SU-DHL-6 (cell line): Measurements from ENCODE around the gene KLF13.
A peak's percentile ranks its signal among the peaks of the same experiment; 100 is the strongest.

Source experiments
- H2AFZ ChIP-seq: fragments of 200-600 bp; sonication (generic); 2 replicates; pipeline ENCODE4 v1.6.1; 2014; ENCODE audit warnings: low read depth, mild to moderate bottlenecking, moderate library complexity, mixed read lengths, antibody characterized with exemption, low read length; ENCODE audit not compliant: severe bottlenecking
- H3F3A ChIP-seq: fragments of 200-600 bp; shearing (Covaris generic); 2 replicates; pipeline ENCODE4 v1.6.0; 2016; ENCODE audit warnings: antibody characterized with exemption, mild to moderate bottlenecking; ENCODE audit not compliant: insufficient read depth
- H3K27ac ChIP-seq: fragments of 200-600 bp; sonication (generic); 2 replicates; pipeline ENCODE4 v1.5.1; 2016; ENCODE audit warnings: low read depth, mild to moderate bottlenecking, low read length, moderate library complexity, mixed read lengths
- H3K27me3 ChIP-seq: fragments of 200-600 bp; sonication (generic), shearing (Covaris generic); 2 replicates; pipeline ENCODE4 v1.6.0; 2014; ENCODE audit warnings: mild to moderate bottlenecking, low read length
- H3K36me3 ChIP-seq: fragments of 200-600 bp; sonication (generic); 2 replicates; pipeline ENCODE4 v1.6.1; 2014; ENCODE audit warnings: mild to moderate bottlenecking, low read length, mixed read lengths
- H3K4me2 ChIP-seq: fragments of 300-600, 200-600 bp; shearing (Covaris generic), sonication (generic); 2 replicates; pipeline ENCODE4 v1.6.0; 2014; ENCODE audit warnings: low read length, low read depth, mild to moderate bottlenecking; ENCODE audit not compliant: poor library complexity, severe bottlenecking
- H3K4me3 ChIP-seq: fragments of 200-600 bp; sonication (generic); 2 replicates; pipeline ENCODE4 v1.5.1; 2014; ENCODE audit warnings: antibody characterized with exemption, low read length, mild to moderate bottlenecking, mixed read lengths; ENCODE audit not compliant: insufficient read depth, poor library complexity, severe bottlenecking
- H3K79me2 ChIP-seq: fragments of 200-600 bp; sonication (generic); 2 replicates; pipeline ENCODE4 v1.6.1; 2014; ENCODE audit warnings: mild to moderate bottlenecking, low read length, moderate library complexity; ENCODE audit not compliant: insufficient read depth
- H3K9ac ChIP-seq: fragments of 200-600 bp; sonication (generic); 2 replicates; pipeline ENCODE4 v1.7.0; 2014; ENCODE audit warnings: mild to moderate bottlenecking, low read length
- H3K9me2 ChIP-seq: fragments of 200-600 bp; sonication (generic); replicated peaks from 2 replicates; pipeline ENCODE4 v1.6.1; 2014; ENCODE audit warnings: low read length; ENCODE audit not compliant: insufficient read depth
- H3K9me3 ChIP-seq: fragments of 200-600 bp; sonication (generic); 2 replicates; pipeline ENCODE4 v1.6.1; 2014; ENCODE audit warnings: low read length, mixed read lengths; ENCODE audit not compliant: insufficient read depth
- H4K20me1 ChIP-seq: fragments of 200-600 bp; sonication (generic); 2 replicates; pipeline ENCODE4 v1.6.1; 2014; ENCODE audit warnings: low read depth, mild to moderate bottlenecking, antibody characterized with exemption, low read length, moderate library complexity, mixed read lengths
- CTCF ChIP-seq: fragments of 200-600 bp; sonication (generic); IDR thresholded peaks from one replicate; pipeline ENCODE4 v1.5.1; 2017; ENCODE audit warnings: antibody characterized with exemption, mild to moderate bottlenecking, low read length, moderate library complexity; ENCODE audit not compliant: insufficient read depth, poor library complexity, severe bottlenecking
- EZH2phosphoT487 ChIP-seq: fragments of 200-600 bp; sonication (generic), shearing (Covaris generic); conservative IDR thresholded peaks from 2 replicates; pipeline ENCODE4 v1.6.1; 2018; ENCODE audit warnings: mild to moderate bottlenecking, antibody characterized with exemption, low read length, moderate library complexity, mixed read lengths

KLF13 gene

GRCh38 chr15:31359702-31360111 is 33.1 kb downstream of the KLF13 start:
- H3K4me3 ChIP-seq, result no peak overlapping the region
- no peaks in the 10 kb centered on the region for H3K9me2 ChIP-seq
- H3K9me3 ChIP-seq, result no peaks in the 10 kb centered on the region
- peaks cover 40% of the 10 kb centered on the region for H3K79me2 ChIP-seq
- no peak overlapping the region for H3K27ac ChIP-seq
- H3K9ac ChIP-seq, result no peak overlapping the region
- no peak overlapping the region for H2AFZ ChIP-seq
- no peaks in the 10 kb centered on the region for H4K20me1 ChIP-seq
- H3K36me3 ChIP-seq, result no peaks in the 10 kb centered on the region
- no peak overlapping the region for H3K4me2 ChIP-seq
- peaks cover 10% of the 10 kb centered on the region; the same call in 1 of the 2 replicates for H3F3A ChIP-seq
- no peaks in the 10 kb centered on the region for H3K27me3 ChIP-seq
- no peak for TF ChIP-seq EZH2phosphoT487
- no peak for TF ChIP-seq CTCF

GRCh38 chr15:31360158-31360561 is 33.5 kb downstream of the KLF13 start:
- peak overlapping the region; percentile 53 for H3K4me2 ChIP-seq
- TF ChIP-seq EZH2phosphoT487 (no peak), CTCF (no peak)
- no peak overlapping the region for H3K4me3 ChIP-seq
- H3K9me2 ChIP-seq, result no peaks in the 10 kb centered on the region
- no peaks in the 10 kb centered on the region for H3K36me3 ChIP-seq
- H3K79me2 ChIP-seq, result peaks cover 42% of the 10 kb centered on the region
- no peak overlapping the region for H3K9ac ChIP-seq
- peak overlapping the region; percentile 88 for H3K27ac ChIP-seq
- H3K27me3 ChIP-seq, result no peaks in the 10 kb centered on the region
- no peak overlapping the region for H2AFZ ChIP-seq
- no peaks in the 10 kb centered on the region for H3K9me3 ChIP-seq
- H4K20me1 ChIP-seq, result no peaks in the 10 kb centered on the region
- H3F3A ChIP-seq, result peaks cover 10% of the 10 kb centered on the region; the same call in 1 of the 2 replicates

- peaks cover 10% of the 10 kb centered on the region; the same call in 1 of the 2 replicates for H3F3A ChIP-seq
- peak overlapping the region; percentile 52 for H3K9ac ChIP-seq
- no peaks in the 10 kb centered on the region for H3K36me3 ChIP-seq
- TF ChIP-seq CTCF, result no peak
- H3K79me2 ChIP-seq, result peaks cover 39% of the 10 kb centered on the region
- H3K27ac ChIP-seq, result peak overlapping the region; percentile 88
- no peaks in the 10 kb centered on the region for H3K27me3 ChIP-seq
- no peaks in the 10 kb centered on the region for H3K9me3 ChIP-seq
- no peaks in the 10 kb centered on the region for H3K9me2 ChIP-seq
- H3K4me2 ChIP-seq, result peak overlapping the region; percentile 53
- H3K4me3 ChIP-seq, result peak overlapping the region; percentile 9
- H2AFZ ChIP-seq, result peak overlapping the region; percentile 66
- H4K20me1 ChIP-seq, result no peaks in the 10 kb centered on the region
Observed at GRCh38 chr15:31360843-31361763, 34.5 kb downstream of the KLF13 start.
